CD4-positive, CD25-positive, alpha-beta regulatory T cell (primary cell): ENCODE measurements around the gene RABGAP1L. TPM values are rescaled to one million over a fixed set of nuclear protein-coding genes. Genes with fewer than 3 reads are reported as not detected.

ENCODE experiments used
- ATAC-seq, 2 donors: fragments of 150-1000 bp; cut with Tn5 transposase; one replicate each; pipeline ENCODE4 v1.10.0; 2021; ENCODE audit warnings: low read depth in 2 of 2, moderate number of reproducible peaks in 2 of 2, moderate library complexity in 1 of 2
- DNase-seq, 3 donors: peaks; one replicate each; pipeline versions ENCODE4 v3.0.0 to v3.0.0-alpha.2; 2012 to 2022; ENCODE audit warnings: mixed read lengths in 1 of 3
- H3K27ac ChIP-seq: one replicate; pipeline ENCODE4 v1.7.0; 2013; ENCODE audit warnings: mild to moderate bottlenecking, low read length; ENCODE audit not compliant: insufficient read depth, poor library complexity, severe bottlenecking
- H3K27me3 ChIP-seq: one replicate; pipeline ENCODE4 v1.7.0; 2013; ENCODE audit warnings: low read length; ENCODE audit not compliant: control insufficient read depth, insufficient read depth
- H3K36me3 ChIP-seq: one replicate; pipeline ENCODE4 v1.7.0; 2013; ENCODE audit warnings: mild to moderate bottlenecking, low read length, moderate library complexity; ENCODE audit not compliant: control insufficient read depth, insufficient read depth
- H3K4me1 ChIP-seq: 2 replicates; pipeline ENCODE4 v1.7.0; 2013; ENCODE audit warnings: mild to moderate bottlenecking, low read length; ENCODE audit not compliant: insufficient read depth, control insufficient read depth, poor library complexity, severe bottlenecking
- H3K4me3 ChIP-seq: one replicate; pipeline ENCODE4 v1.7.0; 2013; ENCODE audit warnings: low read depth, mild to moderate bottlenecking, low read length, moderate library complexity
- H3K9me3 ChIP-seq, 2 experiments: 1 replicate in 1 of 2; 2 replicates in 1 of 2; pipeline ENCODE4 v1.7.0; 2013; ENCODE audit warnings: low read length in 2 of 2, mild to moderate bottlenecking in 1 of 2, moderate library complexity in 1 of 2; ENCODE audit not compliant: control insufficient read depth in 2 of 2
- H3K27ac Mint-ChIP-seq, 3 donors: one replicate each; pipeline ENCODE4 v1.8.0; 2020 to 2022; ENCODE audit warnings: mild to moderate bottlenecking in 3 of 3, mixed read lengths in 3 of 3, moderate library complexity in 2 of 3
- H3K27me3 Mint-ChIP-seq: one replicate; pipeline ENCODE4 v1.8.0; 2022; ENCODE audit warnings: mild to moderate bottlenecking, mixed read lengths
- H3K36me3 Mint-ChIP-seq: one replicate; pipeline ENCODE4 v1.8.0; 2020; ENCODE audit warnings: mixed read lengths
- H3K4me1 Mint-ChIP-seq, 4 donors: one replicate each; pipeline ENCODE4 v1.8.0; 2020 to 2022; ENCODE audit warnings: mixed read lengths in 4 of 4, mild to moderate bottlenecking in 1 of 4
- H3K4me3 Mint-ChIP-seq, 4 donors: one replicate each; pipeline ENCODE4 v1.8.0; 2020 to 2022; ENCODE audit warnings: mild to moderate bottlenecking in 4 of 4, mixed read lengths in 4 of 4, moderate library complexity in 3 of 4
- H3K9me3 Mint-ChIP-seq, 7 donors: one replicate each; pipeline ENCODE4 v1.8.0; 2020 to 2022; ENCODE audit warnings: mixed read lengths in 7 of 7, mild to moderate bottlenecking in 3 of 7, moderate library complexity in 2 of 7
- polyA plus RNA-seq, 4 donors: library from polyadenylated mRNA; unstranded; fragments of 300-500 nt; fragmentation: Illumina TruSeq; gene quantifications; one replicate each; pipeline ENCODE4 v1.2.3, GENCODE V29; 2021
- total RNA-seq: library from RNA; stranded (reverse); gene quantifications from one replicate; pipeline ENCODE4 v1.2.3, GENCODE V29; 2022

The RABGAP1L gene
- total and polyA plus RNA-seq, 5 donors from 2014 or later, result 69.7 to 118 (median 84.9) TPM

DNA sequence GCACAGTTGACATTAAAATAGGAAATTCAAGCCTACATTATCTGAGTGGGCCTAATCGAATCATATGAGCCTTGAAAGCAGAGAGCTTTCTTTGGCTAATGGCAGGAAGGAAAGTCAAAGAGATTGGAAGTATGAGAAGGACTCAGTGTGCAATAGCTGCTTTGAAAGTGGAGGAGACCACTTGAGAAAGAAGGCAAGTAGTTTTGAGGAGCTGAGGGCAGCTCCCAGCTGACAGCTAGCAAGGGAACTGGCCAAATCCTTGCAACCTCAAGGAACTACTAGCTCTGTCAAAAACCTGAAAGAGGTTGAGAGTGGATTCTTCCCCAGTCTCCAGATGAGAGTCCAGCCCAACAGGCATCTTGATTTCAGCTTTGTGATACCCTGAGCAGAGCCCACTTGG lies 691.4 kb downstream of the RABGAP1L start:
- Mint-ChIP-seq H3K4me3 (no peak overlapping the region), H3K27ac (no peak overlapping the region), H3K27me3 (no peaks in the 10 kb centered on the region), H3K36me3 (peaks cover 8% of the 10 kb centered on the region), H3K4me1 (peaks cover 0 to 11% (median 3%) of the 10 kb centered on the region in 4 donors), H3K9me3 (peaks cover 0 to 3% (median 0%) of the 10 kb centered on the region in 7 donors)
- no peak for ATAC-seq
- Histone ChIP-seq H3K27ac (no peak overlapping the region), H3K4me3 (no peak overlapping the region), H3K36me3 (no peaks in the 10 kb centered on the region), H3K27me3 (no peaks in the 10 kb centered on the region), H3K4me1 (no peaks in the 10 kb centered on the region), H3K9me3 (no peaks in the 10 kb centered on the region)
- no peak for DNase-seq

DNA sequence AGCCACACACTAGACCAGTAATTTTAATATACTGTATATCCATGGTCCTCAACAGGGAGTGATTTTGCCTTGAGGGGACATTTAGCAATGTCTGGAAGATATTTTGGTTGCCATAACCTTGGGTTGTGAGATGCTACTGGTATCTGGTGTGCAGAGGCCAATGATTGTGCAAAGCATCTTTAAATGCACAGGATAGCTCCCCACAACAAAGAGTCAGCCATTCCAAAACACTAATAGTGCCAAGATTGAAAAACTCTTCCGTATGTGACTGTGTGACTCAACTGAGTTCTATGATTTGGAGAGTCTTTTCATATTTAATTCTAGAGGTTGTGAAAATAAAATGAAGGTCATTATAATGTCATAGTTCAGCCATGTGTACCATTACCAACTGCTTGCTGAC lies 699.0 kb downstream of the RABGAP1L start:
- Histone ChIP-seq H3K4me3 (no peak overlapping the region), H3K9me3 (no peaks in the 10 kb centered on the region), H3K4me1 (no peaks in the 10 kb centered on the region), H3K27me3 (no peaks in the 10 kb centered on the region), H3K27ac (no peak overlapping the region), H3K36me3 (no peaks in the 10 kb centered on the region)
- DNase-seq (no peak), ATAC-seq (no peak)
- Mint-ChIP-seq H3K27me3 (no peaks in the 10 kb centered on the region), H3K9me3 (peaks cover 0 to 2% (median 1%) of the 10 kb centered on the region in 7 donors), H3K4me3 (no peak overlapping the region), H3K36me3 (peaks cover 14% of the 10 kb centered on the region), H3K27ac (no peak overlapping the region), H3K4me1 (peaks cover 0 to 11% (median 0%) of the 10 kb centered on the region in 4 donors)

DNA sequence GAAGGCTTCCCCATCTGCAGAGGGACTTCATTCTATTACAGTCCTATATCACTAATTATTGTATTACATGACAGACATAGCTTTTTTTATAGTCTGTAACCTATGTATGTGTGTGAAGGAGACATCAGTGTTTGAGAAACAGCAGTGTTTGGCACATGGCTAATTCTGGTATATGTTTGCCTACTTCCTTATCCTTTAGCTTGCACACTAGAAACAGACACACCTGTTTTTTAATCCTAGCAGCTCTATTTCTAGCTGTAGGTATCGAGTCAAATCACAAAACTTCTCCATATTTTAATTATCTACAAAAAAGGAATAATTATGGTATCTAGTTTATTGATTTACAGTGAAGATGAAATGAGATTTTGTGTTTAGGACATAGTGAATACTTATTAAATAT lies 711.0 kb downstream of the RABGAP1L start:
- peaks cover 10% of the 10 kb centered on the region for H3K36me3 Mint-ChIP-seq
- H3K27ac Mint-ChIP-seq, result peak overlapping the region in 1 of 3 donors; percentile 32
- no peak for ATAC-seq

DNA sequence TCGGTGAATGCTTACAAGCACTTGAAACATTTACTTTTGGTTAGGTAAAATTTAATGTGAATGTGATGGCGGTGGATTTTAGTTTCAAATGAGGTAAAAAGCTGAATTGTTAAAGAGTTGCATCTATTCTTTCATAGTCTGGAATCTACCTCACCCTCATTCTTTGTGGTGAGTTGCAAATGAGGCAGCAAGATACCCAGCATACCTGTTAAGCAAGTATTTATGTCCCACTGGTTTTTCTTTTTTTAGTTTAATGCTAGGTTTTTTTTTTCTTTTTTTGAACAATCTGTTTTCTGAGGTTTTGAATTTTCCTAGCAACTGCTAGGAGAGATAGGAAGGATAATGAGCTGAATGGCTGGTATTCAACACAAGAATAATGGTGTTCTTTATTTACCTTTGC lies 712.6 kb downstream of the RABGAP1L start:
- H3K9me3 ChIP-seq, result peaks cover 0 to 2% of the 10 kb centered on the region in 2 experiments
- H3K27ac Mint-ChIP-seq, result peak overlapping the region in 2 of 3 donors; percentile 68 to 82
- H3K36me3 Mint-ChIP-seq, result peaks cover 10% of the 10 kb centered on the region
- no peaks in the 10 kb centered on the region for H3K36me3 ChIP-seq
- H3K27me3 ChIP-seq, result no peaks in the 10 kb centered on the region
- peaks cover 4% of the 10 kb centered on the region for H3K27me3 Mint-ChIP-seq
- no peak for DNase-seq
- H3K9me3 Mint-ChIP-seq, result peaks cover 0 to 2% (median 0%) of the 10 kb centered on the region in 7 donors
- peak overlapping the region in 1 of 4 donors; percentile 43 for H3K4me3 Mint-ChIP-seq
- H3K27ac ChIP-seq, result no peak overlapping the region
- peaks cover 11 to 27% (median 19%) of the 10 kb centered on the region in 4 donors for H3K4me1 Mint-ChIP-seq
- no peak overlapping the region for H3K4me3 ChIP-seq
- ATAC-seq, result no peak
- H3K4me1 ChIP-seq, result no peaks in the 10 kb centered on the region

More for the DNA sequence above, 711.0 kb downstream of the RABGAP1L start:
- no peak overlapping the region for H3K27ac ChIP-seq
- H3K4me1 Mint-ChIP-seq, result peaks cover 6 to 27% (median 18%) of the 10 kb centered on the region in 4 donors
- no peaks in the 10 kb centered on the region for H3K36me3 ChIP-seq
- H3K9me3 ChIP-seq, result peaks cover 0 to 2% of the 10 kb centered on the region in 2 experiments
- H3K4me3 ChIP-seq, result no peak overlapping the region
- no peaks in the 10 kb centered on the region for H3K27me3 ChIP-seq
- no peak overlapping the region for H3K4me3 Mint-ChIP-seq
- DNase-seq, result no peak
- peaks cover 0 to 2% (median 0%) of the 10 kb centered on the region in 7 donors for H3K9me3 Mint-ChIP-seq
- H3K4me1 ChIP-seq, result no peaks in the 10 kb centered on the region
- peaks cover 4% of the 10 kb centered on the region for H3K27me3 Mint-ChIP-seq

DNA sequence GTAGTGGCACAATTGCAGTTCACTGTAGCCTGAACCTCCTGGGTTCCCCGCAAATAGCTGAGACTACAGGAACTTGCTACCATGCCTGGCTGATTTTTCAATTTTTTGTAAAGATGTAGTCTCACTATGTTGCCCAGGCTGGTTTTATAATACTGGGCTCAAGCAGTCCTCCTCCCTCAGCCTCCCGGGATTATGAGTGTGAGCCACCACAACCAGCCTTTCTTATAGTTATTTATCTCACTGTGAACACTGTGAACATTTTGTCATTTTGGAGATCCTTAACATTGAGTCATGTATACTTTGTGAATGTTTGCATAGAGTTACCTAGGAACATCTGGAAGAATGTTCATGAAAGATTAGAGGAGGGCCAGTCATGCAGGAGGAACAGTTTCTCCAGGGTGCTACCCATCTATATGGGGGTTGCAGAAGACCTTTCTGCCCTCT lies 713.3 kb downstream of the RABGAP1L start:
- Histone ChIP-seq H3K27me3 (no peaks in the 10 kb centered on the region), H3K4me3 (no peak overlapping the region), H3K36me3 (no peaks in the 10 kb centered on the region), H3K9me3 (peaks cover 0 to 2% of the 10 kb centered on the region in 2 experiments), H3K4me1 (no peaks in the 10 kb centered on the region), H3K27ac (no peak overlapping the region)
- H3K9me3 Mint-ChIP-seq, result peaks cover 0 to 2% (median 0%) of the 10 kb centered on the region in 7 donors
- H3K27me3 Mint-ChIP-seq, result peaks cover 4% of the 10 kb centered on the region
- peaks cover 15% of the 10 kb centered on the region for H3K36me3 Mint-ChIP-seq
- DNase-seq (no peak), ATAC-seq (no peak)
- H3K27ac Mint-ChIP-seq, result no peak overlapping the region
- peak overlapping the region in 1 of 4 donors; percentile 8 for H3K4me3 Mint-ChIP-seq
- H3K4me1 Mint-ChIP-seq, result peaks cover 11 to 29% (median 21%) of the 10 kb centered on the region in 4 donors

DNA sequence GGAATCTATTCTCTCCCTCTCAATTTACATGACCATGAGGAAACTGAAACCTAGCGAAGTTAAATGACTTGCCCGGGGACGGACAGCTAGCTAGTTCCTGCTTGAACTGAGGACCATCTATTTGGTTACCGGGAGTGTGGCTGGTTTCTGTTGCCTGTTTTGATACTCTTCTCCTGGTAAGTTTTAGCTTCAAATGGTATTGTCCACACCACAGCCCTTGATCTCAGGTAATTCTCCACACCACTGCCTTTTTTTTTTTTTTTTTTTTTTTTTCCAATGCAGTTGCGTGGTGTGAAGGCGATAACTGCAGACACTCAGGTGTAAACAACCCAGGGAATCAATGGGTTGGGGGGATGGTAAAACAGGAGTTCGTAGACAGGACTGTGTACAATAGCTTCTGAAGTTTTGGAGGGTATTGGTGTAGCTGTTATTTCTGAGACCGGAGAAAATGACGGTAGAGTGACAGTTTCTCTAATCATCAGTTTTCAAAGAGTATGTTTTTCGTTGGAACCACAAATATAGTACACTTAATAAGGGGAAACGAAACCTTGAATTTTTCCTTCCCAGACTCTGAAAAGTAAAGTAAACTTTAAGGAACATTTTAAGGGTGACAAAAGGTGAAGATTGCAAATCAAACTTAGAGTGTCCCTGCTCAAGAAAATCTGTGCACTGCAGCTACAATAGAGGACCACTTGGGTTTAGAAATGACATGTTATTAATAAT lies 715.2 kb downstream of the RABGAP1L start:
- peaks cover 4% of the 10 kb centered on the region for H3K27me3 Mint-ChIP-seq
- peak overlapping the region; percentile 76 to 80 (median 79) for H3K27ac Mint-ChIP-seq
- Histone ChIP-seq H3K9me3 (no peaks in the 10 kb centered on the region), H3K27me3 (no peaks in the 10 kb centered on the region), H3K27ac (no peak overlapping the region), H3K4me3 (peak overlapping the region; percentile 69), H3K4me1 (no peaks in the 10 kb centered on the region), H3K36me3 (no peaks in the 10 kb centered on the region)
- ATAC-seq, result no peak
- no peak for DNase-seq
- peaks cover 11 to 31% (median 21%) of the 10 kb centered on the region in 4 donors for H3K4me1 Mint-ChIP-seq
- peaks cover 5% of the 10 kb centered on the region for H3K36me3 Mint-ChIP-seq
- H3K9me3 Mint-ChIP-seq, result no peaks in the 10 kb centered on the region
- peak overlapping the region; percentile 53 to 90 (median 73) for H3K4me3 Mint-ChIP-seq

DNA sequence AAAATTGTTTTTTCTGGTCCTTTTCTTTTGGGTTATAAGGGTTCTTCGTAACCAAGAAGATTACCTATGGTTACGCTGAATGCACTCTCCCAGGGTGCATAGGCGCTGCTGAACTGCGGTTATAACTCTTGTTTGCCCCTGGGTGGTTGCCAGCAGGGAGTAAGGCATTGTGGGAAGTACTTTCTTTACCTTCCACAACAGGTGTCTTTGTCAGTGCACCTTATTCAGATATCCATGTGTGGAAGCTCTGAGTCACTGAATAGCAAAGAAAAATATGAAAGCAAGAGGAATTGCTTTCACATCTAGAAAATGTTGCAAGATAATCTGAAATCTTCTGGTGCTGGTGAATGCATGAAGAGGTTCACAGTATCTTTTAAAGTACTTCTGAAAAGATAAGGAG lies 716.0 kb downstream of the RABGAP1L start:
- no peaks in the 10 kb centered on the region for H3K27me3 ChIP-seq
- peak overlapping the region; percentile 42 to 90 (median 62) for H3K4me3 Mint-ChIP-seq
- no peak overlapping the region for H3K27ac ChIP-seq
- H3K4me1 ChIP-seq, result no peaks in the 10 kb centered on the region
- ATAC-seq (peak; percentile 37 to 67), DNase-seq (peak in 1 of 3 donors; percentile 8)
- peaks cover 11 to 31% (median 21%) of the 10 kb centered on the region in 4 donors for H3K4me1 Mint-ChIP-seq
- H3K36me3 ChIP-seq, result no peaks in the 10 kb centered on the region
- H3K36me3 Mint-ChIP-seq, result peaks cover 5% of the 10 kb centered on the region
- H3K27ac Mint-ChIP-seq, result peak overlapping the region in 2 of 3 donors; percentile 44 to 76
- no peaks in the 10 kb centered on the region for H3K9me3 Mint-ChIP-seq
- H3K27me3 Mint-ChIP-seq, result peaks cover 4% of the 10 kb centered on the region
- H3K4me3 ChIP-seq, result peak overlapping the region; percentile 69
- H3K9me3 ChIP-seq, result no peaks in the 10 kb centered on the region
